ENCODE data around the gene TLCD5.

TLCD5 gene

DNA sequence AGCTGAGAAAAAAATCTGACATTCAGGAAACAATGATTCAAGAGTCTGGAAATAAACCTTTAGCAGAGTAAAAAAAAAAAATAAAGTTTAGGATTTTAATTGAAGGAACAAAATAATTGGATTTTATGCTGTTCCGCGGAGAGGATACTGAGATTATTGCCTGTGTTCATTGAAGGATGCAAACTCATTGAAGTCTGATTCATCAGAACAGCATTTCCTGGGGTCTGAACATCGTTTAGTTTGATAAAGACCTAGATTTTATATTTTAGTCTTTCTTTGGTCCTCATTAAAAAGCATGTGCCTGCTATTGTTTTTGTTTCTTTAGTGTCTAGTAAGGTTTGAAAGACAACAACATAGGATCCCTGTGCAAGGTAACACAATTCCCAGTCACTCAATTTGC, 4.5 kb downstream of the TLCD5 start:
- Histone ChIP-seq H3K27me3 (peaks cover 99% of the 10 kb centered on the region), H3K4me3 (ENCODE audit: low read depth in 1 of 2, low read length in 1 of 2) (no peak overlapping the region), H3K36me3 (no peaks in the 10 kb centered on the region), H3K4me1 (ENCODE audit: control insufficient read depth in 1 of 2, insufficient read depth in 1 of 2, low read depth in 1 of 2, low read length in 1 of 2) (peaks cover 0 to 4% of the 10 kb centered on the region in 2 experiments), H3K27ac (no peak overlapping the region), H3K9me3 (no peaks in the 10 kb centered on the region)
- TF ChIP-seq CTCF (IDR thresholded peaks at IDR 0.05), result no peak

GRCh38 chr11:120330045-120330444, 4.9 kb downstream of the TLCD5 start:
- H3K9me3 ChIP-seq, result no peaks in the 10 kb centered on the region
- no peak for TF ChIP-seq CTCF (IDR thresholded peaks at IDR 0.05)
- no peaks in the 10 kb centered on the region for H3K36me3 ChIP-seq
- H3K4me3 ChIP-seq (ENCODE audit: low read depth in 1 of 2, low read length in 1 of 2), result no peak overlapping the region
- peaks cover 99% of the 10 kb centered on the region for H3K27me3 ChIP-seq
- peaks cover 0 to 7% of the 10 kb centered on the region in 2 experiments for H3K4me1 ChIP-seq (ENCODE audit: control insufficient read depth in 1 of 2, insufficient read depth in 1 of 2, low read depth in 1 of 2, low read length in 1 of 2)
- no peak overlapping the region for H3K27ac ChIP-seq

GRCh38 chr11:120331301-120331996, 6.3 kb downstream of the TLCD5 start:
- peaks cover 99% of the 10 kb centered on the region for H3K27me3 ChIP-seq
- no peak for TF ChIP-seq CTCF (IDR thresholded peaks at IDR 0.05)
- peaks cover 4 to 15% of the 10 kb centered on the region in 2 experiments for H3K4me1 ChIP-seq (ENCODE audit: control insufficient read depth in 1 of 2, insufficient read depth in 1 of 2, low read depth in 1 of 2, low read length in 1 of 2)
- H3K36me3 ChIP-seq, result no peaks in the 10 kb centered on the region
- H3K4me3 ChIP-seq (ENCODE audit: low read depth in 1 of 2, low read length in 1 of 2), result no peak overlapping the region
- no peak overlapping the region for H3K27ac ChIP-seq
- no peaks in the 10 kb centered on the region for H3K9me3 ChIP-seq

DNA sequence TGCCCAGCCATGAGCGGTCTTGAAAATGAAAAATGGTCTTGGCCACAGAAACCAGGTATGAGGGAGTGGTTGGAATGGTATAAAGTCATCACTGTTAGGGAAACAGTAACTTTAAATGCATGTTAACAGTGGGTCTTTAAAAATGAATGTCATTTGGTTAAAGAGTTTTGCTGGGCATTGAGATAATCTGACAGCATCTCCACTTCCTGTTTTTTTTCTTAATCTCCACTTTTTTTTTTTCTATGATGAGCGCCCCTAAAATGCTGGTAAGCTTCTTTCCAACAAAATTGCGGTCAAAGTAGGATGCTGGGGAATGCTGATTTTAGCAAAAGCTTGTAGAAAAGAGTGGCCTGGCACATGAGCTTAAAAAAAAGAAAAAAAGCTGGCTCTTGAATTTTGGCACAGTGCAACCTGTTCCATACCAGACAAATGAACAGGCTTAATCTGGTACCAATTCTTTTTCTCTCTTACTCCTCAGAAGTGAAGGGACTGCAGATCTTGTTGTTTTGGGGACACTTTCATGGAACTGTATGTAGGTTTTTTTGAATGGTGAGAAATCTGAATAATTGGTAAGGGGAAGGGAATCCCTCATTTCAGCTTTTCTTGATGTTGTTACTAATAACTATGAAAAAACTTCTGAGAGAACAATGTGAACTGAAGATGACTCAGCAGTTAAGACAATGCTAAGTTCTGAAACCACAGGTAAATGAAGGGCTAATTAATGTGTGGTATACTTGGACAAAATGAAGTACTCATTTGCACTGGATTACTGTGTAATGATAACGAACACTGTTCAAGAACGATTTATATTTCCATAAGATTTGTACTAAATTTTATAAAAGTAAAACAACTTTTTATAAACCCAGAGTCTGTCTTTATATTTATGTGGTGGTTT, 8.0 kb downstream of the TLCD5 start:
- Histone ChIP-seq H3K4me1 (ENCODE audit: control insufficient read depth in 1 of 2, insufficient read depth in 1 of 2, low read depth in 1 of 2, low read length in 1 of 2) (peaks cover 11 to 29% of the 10 kb centered on the region in 2 experiments), H3K4me3 (ENCODE audit: low read depth in 1 of 2, low read length in 1 of 2) (no peak overlapping the region), H3K27ac (no peak overlapping the region)

DNA sequence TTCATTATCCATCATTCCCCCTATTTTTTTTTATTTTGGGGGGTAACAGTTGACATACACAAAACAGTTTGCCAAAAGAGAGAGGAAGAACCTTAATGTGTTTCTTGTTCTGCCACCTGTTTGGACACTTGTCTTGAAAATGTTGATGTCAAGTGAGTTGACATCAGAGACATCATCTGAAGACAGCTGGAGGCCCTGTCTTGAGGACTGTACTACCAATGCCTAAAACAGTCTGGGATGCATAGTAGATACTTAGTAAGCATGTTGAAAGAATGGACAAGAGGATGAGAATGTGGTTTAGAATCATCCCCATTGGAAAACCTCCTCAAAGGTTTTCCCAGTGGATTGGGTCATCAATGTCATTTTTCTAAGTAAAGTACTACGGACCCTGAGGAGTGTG, 8.7 kb downstream of the TLCD5 start:
- TF ChIP-seq CTCF (IDR thresholded peaks at IDR 0.05), result no peak
- peaks cover 11 to 29% of the 10 kb centered on the region in 2 experiments for H3K4me1 ChIP-seq (ENCODE audit: control insufficient read depth in 1 of 2, insufficient read depth in 1 of 2, low read depth in 1 of 2, low read length in 1 of 2)
- no peaks in the 10 kb centered on the region for H3K36me3 ChIP-seq
- H3K9me3 ChIP-seq, result no peaks in the 10 kb centered on the region
- no peak overlapping the region for H3K27ac ChIP-seq
- H3K27me3 ChIP-seq, result peaks cover 100% of the 10 kb centered on the region
- H3K4me3 ChIP-seq (ENCODE audit: low read depth in 1 of 2, low read length in 1 of 2), result no peak overlapping the region

More for the DNA sequence above, 8.0 kb downstream of the TLCD5 start:
- no peaks in the 10 kb centered on the region for H3K36me3 ChIP-seq
- H3K27me3 ChIP-seq, result peaks cover 99% of the 10 kb centered on the region
- no peaks in the 10 kb centered on the region for H3K9me3 ChIP-seq
- no peak for TF ChIP-seq CTCF (IDR thresholded peaks at IDR 0.05)

Data from neutrophil (primary cell).